ENCODE results near the gene FKBP2. TPM values are rescaled to one million over a fixed set of nuclear protein-coding genes. Genes with fewer than 3 reads are reported as not detected.

The FKBP2 gene
- total and polyA plus RNA-seq, 2 of the 4 experiments (the other 2 are of a cell fraction), result 36.2 to 76.4 TPM

DNA sequence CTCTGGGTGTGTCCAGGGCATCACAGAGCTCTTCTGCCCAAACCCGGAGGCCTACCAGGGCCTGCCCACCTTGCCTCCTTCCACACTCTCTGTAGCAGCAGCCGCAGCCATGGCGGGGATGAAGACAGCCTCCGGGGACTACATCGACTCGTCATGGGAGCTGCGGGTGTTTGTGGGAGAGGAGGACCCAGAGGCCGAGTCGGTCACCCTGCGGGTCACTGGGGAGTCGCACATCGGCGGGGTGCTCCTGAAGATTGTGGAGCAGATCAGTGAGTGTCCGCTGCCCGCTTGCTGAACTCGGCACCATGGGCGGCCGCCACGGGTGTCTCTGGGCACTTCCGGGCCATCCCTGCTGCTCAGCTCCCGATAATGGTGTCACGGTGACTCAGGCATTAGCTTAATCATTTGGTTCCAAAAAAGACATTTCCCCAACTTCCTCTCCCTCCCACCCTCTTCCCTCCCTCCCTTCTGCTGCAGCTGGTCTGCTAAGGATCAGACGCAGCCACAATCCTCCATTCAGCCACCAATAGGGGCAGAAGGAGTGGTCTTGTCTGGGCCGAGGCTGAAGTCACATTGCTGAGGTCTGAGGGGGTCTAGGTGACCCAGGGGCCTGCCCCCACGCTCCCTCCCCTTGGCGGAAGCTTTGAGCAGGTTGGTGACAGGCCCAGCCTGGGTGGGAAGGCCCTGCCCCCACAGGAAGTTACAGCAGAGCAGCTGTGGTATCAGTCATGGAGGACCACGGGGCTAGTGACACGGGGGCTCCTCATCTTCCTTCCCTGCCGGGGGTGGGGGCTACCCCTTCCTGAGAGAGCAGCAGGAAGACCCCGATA lies 33.4 kb upstream of the FKBP2 start (continued):
- TF ChIP-seq RCOR1 (IDR thresholded peaks at IDR 0.05; ENCODE audit: insufficient replicate concordance, low read length) (no peak), FOS (IDR thresholded peaks at IDR 0.05; ENCODE audit: low read depth, low read length) (no peak), SMC3 (IDR thresholded peaks at IDR 0.05; ENCODE audit: low read depth, low read length) (no peak)
